PC-3 (cell line): ENCODE results near the gene IDH3G. TPM values are rescaled to one million over a fixed set of nuclear protein-coding genes. Genes with fewer than 3 reads are reported as not detected.

Source experiments
- ATAC-seq: fragments of 200-7000 bp; cut with Tn5 transposase; 2 replicates; pipeline ENCODE4 v1.9.1; 2020; ENCODE audit warnings: mild to moderate bottlenecking, moderate library complexity
- BruUV-seq: library from RNA; stranded (reverse); fragments of 400-500 nt; replicated peaks from 2 replicates; lab custom pipeline; 2021; lab: Mats Ljungman, UMichigan
- CTCF ChIA-PET: fragments of 300-600 bp; sonication (Branson Sonifier 250); formaldehyde crosslinking; loops from one replicate; lab custom pipeline; 2022; ENCODE audit warnings: antibody characterized with exemption; lab: Charles Lee
- POLR2A ChIA-PET: fragments of 300-600 bp; sonication (Branson Sonifier 250); formaldehyde crosslinking; loops from one replicate; lab custom pipeline; 2022; ENCODE audit warnings: antibody characterized with exemption; ENCODE audit not compliant: unreplicated experiment; lab: Charles Lee
- DNase-seq: peaks from one replicate; pipeline ENCODE4 v3.0.0-alpha.2; 2015
- H2AFZ ChIP-seq: fragments of 300-600 bp; sonication (generic); 2 replicates; pipeline ENCODE4 v1.6.0; 2016; ENCODE audit warnings: antibody characterized with exemption, low read length
- H3F3A ChIP-seq: fragments of 300-600 bp; sonication (generic); one replicate; pipeline ENCODE4 v1.6.0; 2017; ENCODE audit warnings: antibody characterized with exemption, low read length, control low read depth, mild to moderate bottlenecking; ENCODE audit not compliant: unreplicated experiment
- H3K27ac ChIP-seq: fragments of 300-600 bp; sonication (generic); 2 replicates; pipeline ENCODE4 v1.5.1; 2016; ENCODE audit warnings: mild to moderate bottlenecking, low read length
- H3K27me3 ChIP-seq: fragments of 300-600 bp; sonication (generic); 2 replicates; pipeline ENCODE4 v1.6.1; 2016; ENCODE audit warnings: low read length, mixed read lengths
- H3K36me3 ChIP-seq: fragments of 300-600 bp; sonication (generic); 2 replicates; pipeline ENCODE4 v1.6.1; 2016; ENCODE audit warnings: low read depth, mixed run types, low read length, mixed read lengths
- H3K4me1 ChIP-seq: fragments of 300-600 bp; sonication (generic); 2 replicates; pipeline ENCODE4 v1.5.1; 2016; ENCODE audit warnings: low read length; ENCODE audit not compliant: insufficient read depth
- H3K4me2 ChIP-seq: fragments of 300-600 bp; sonication (generic); 2 replicates; pipeline ENCODE4 v1.6.0; 2016; ENCODE audit warnings: low read length
- H3K4me3 ChIP-seq: fragments of 300-600 bp; sonication (generic); 2 replicates; pipeline ENCODE4 v1.5.1; 2016; ENCODE audit warnings: mild to moderate bottlenecking, low read length, mixed read lengths
- H3K79me2 ChIP-seq: fragments of 300-600 bp; sonication (generic); 2 replicates; pipeline ENCODE4 v1.6.1; 2017; ENCODE audit warnings: low read length, mixed read lengths
- H3K9ac ChIP-seq: fragments of 300-600 bp; sonication (generic); 2 replicates; pipeline ENCODE4 v1.6.0; 2016; ENCODE audit warnings: mild to moderate bottlenecking, low read length
- H3K9me2 ChIP-seq: fragments of 300-600 bp; sonication (generic); replicated peaks from 2 replicates; pipeline ENCODE4 v1.6.1; 2016; ENCODE audit warnings: mixed run types, low read length, mixed read lengths
- H3K9me3 ChIP-seq: fragments of 300-600 bp; sonication (generic); 2 replicates; pipeline ENCODE4 v1.6.1; 2016; ENCODE audit warnings: low read length, mixed read lengths
- H4K20me1 ChIP-seq: fragments of 300-600 bp; sonication (generic); 2 replicates; pipeline ENCODE4 v1.6.1; 2016; ENCODE audit warnings: low read length, mixed read lengths
- EZH2 ChIP-seq: fragments of 300-600 bp; sonication (generic); IDR thresholded peaks from one replicate; pipeline ENCODE4 v1.6.1; 2017; ENCODE audit warnings: antibody characterized with exemption, mild to moderate bottlenecking, low read length; ENCODE audit not compliant: unreplicated experiment
- EZH2phosphoT487 ChIP-seq: fragments of 300-600 bp; sonication (generic); IDR thresholded peaks from 2 replicates; pipeline ENCODE4 v1.6.1; 2018; ENCODE audit warnings: mild to moderate bottlenecking, antibody characterized with exemption, low read length, borderline replicate concordance
- intact Hi-C: fragments of 100-400 bp; cut with micrococcal nuclease; formaldehyde crosslinking; loops from 2 replicates; pipeline ENCODE4 v1.9.0; 2023
- total RNA-seq: library from RNA; depleted of rRNA; stranded (reverse); fragments of >200 nt; gene quantifications from 2 replicates; pipeline ENCODE4 v1.2.3, GENCODE V29; 2014
- TF ChIP-seq, protein P1 (sequence below): fragments of 300-600 bp; sonication (generic); conservative IDR thresholded peaks from 2 replicates; pipeline ENCODE4 v1.5.1; 2017; ENCODE audit warnings: antibody characterized with exemption, low read depth, mild to moderate bottlenecking, low read length

Gene IDH3G
- total RNA-seq, 1 experiment from 2014 or later: 104 TPM

DNA sequence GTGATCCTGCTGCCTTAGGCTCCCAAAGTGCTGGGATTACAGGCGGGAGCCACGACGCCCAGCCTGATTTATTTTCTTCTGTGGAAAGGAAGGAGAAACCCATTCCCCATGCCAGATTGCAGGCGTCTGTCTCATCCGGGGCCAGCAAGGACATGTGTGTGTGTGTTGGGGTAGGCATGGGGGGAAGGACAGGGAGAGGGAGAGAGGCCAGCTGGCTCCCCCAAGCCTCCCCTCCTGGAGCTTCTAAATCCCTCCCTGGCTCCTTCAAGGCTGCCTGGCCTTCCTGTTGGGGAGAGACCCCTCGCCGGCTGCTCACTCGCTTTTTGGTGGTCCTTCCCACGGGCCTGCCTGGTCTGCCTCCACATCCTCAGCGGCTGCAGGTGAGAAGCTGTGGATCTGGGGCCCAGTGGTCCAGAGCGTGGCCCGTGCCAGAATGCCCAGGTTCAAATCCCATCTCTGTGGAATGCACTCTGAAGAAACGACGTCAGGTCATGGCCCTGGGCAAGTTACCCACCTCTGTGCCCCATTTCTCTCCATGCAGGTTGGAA, 31.5 kb downstream of the IDH3G start:
- intact Hi-C loops: loop anchor here (5.0 kb wide), 1 partner anchor 165 kb away; the partner anchor contains the start of gene ARHGAP4
- Histone ChIP-seq H3K9me2 (no peaks in the 10 kb centered on the region), H3K9me3 (no peaks in the 10 kb centered on the region), H3K9ac (no peak overlapping the region), H3K4me1 (peaks cover 28% of the 10 kb centered on the region), H3K4me2 (no peak overlapping the region), H3F3A (no peaks in the 10 kb centered on the region), H2AFZ (no peak overlapping the region), H3K27me3 (no peaks in the 10 kb centered on the region), H4K20me1 (no peaks in the 10 kb centered on the region), H3K27ac (no peak overlapping the region), H3K4me3 (no peak overlapping the region), H3K36me3 (no peaks in the 10 kb centered on the region), H3K79me2 (peaks cover 25% of the 10 kb centered on the region)
- DNase-seq (no peak), ATAC-seq (no peak)
- ChIA-PET CTCF (no interaction called here), POLR2A (no interaction called here)
- TF ChIP-seq EZH2phosphoT487 (no peak), EZH2 (no peak)
- TF ChIP-seq, protein P1, sequence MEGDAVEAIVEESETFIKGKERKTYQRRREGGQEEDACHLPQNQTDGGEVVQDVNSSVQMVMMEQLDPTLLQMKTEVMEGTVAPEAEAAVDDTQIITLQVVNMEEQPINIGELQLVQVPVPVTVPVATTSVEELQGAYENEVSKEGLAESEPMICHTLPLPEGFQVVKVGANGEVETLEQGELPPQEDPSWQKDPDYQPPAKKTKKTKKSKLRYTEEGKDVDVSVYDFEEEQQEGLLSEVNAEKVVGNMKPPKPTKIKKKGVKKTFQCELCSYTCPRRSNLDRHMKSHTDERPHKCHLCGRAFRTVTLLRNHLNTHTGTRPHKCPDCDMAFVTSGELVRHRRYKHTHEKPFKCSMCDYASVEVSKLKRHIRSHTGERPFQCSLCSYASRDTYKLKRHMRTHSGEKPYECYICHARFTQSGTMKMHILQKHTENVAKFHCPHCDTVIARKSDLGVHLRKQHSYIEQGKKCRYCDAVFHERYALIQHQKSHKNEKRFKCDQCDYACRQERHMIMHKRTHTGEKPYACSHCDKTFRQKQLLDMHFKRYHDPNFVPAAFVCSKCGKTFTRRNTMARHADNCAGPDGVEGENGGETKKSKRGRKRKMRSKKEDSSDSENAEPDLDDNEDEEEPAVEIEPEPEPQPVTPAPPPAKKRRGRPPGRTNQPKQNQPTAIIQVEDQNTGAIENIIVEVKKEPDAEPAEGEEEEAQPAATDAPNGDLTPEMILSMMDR: no peak
- BruUV-seq: no TSS peak

DNA sequence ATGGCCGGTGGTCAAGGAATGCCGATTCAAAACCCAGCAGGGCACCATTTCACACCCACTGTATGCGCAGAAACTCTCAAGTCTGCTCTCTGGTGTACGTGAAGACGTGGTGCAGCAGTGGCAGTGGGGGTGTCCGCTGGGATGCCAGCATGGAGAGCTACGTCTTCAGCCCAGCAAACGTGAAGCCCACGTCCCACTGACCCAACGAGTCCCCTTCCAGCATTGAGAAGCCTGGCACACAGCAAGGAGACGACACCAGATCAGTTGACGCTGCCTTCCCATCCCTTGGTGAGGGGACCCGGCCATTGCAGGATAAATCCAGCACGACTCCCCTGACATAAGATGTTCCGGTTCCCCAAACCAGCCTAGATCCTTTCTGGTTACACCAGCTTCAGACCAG, 32.3 kb downstream of the IDH3G start:
- H2AFZ ChIP-seq: no peak overlapping the region
- H3F3A ChIP-seq: no peaks in the 10 kb centered on the region
- CTCF ChIA-PET: no interaction called here
- no peaks in the 10 kb centered on the region for H3K27me3 ChIP-seq
- peaks cover 26% of the 10 kb centered on the region for H3K4me1 ChIP-seq
- H3K9ac ChIP-seq: no peak overlapping the region
- H3K9me2 ChIP-seq: no peaks in the 10 kb centered on the region
- no TSS peak for BruUV-seq
- intact Hi-C loops: loop anchor here (5.0 kb wide), 1 partner anchor 165 kb away; the partner anchor contains the start of gene ARHGAP4
- no peak for DNase-seq
- H3K4me3 ChIP-seq: no peak overlapping the region
- no peak overlapping the region for H3K27ac ChIP-seq
- H4K20me1 ChIP-seq: no peaks in the 10 kb centered on the region
- peaks cover 22% of the 10 kb centered on the region for H3K79me2 ChIP-seq
- H3K36me3 ChIP-seq: no peaks in the 10 kb centered on the region
- TF ChIP-seq, protein P1: no peak
- TF ChIP-seq EZH2phosphoT487: no peak
- TF ChIP-seq EZH2: no peak
- no peak for ATAC-seq
- H3K9me3 ChIP-seq: no peaks in the 10 kb centered on the region
- POLR2A ChIA-PET: no interaction called here
- H3K4me2 ChIP-seq: no peak overlapping the region

DNA sequence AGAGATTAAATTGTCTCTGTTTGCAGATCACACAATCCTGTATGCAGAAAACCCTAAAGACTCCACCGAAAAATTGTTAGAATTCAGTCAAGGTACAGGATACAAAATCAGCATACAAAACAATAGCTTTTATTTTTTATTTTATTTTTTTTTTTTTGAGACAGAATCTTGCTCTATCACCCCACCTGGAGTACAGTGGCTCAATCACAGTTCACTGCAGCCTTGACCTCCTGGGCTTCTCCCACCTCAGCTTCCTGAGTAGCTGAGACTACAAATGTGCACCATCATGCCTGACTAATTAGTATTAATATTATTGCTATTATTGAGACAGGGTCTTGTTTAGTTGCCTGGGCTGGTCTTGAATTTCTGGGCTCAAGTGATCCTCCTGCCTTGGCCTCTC, 39.0 kb downstream of the IDH3G start:
- no peaks in the 10 kb centered on the region for H4K20me1 ChIP-seq
- no peaks in the 10 kb centered on the region for H3K9me3 ChIP-seq
- ATAC-seq (peak; percentile 38; the same call in 1 of the 2 replicates), DNase-seq (no peak)
- no peak overlapping the region for H3K4me3 ChIP-seq
- no peak overlapping the region for H3K4me2 ChIP-seq
- no peaks in the 10 kb centered on the region for H3F3A ChIP-seq
- no peaks in the 10 kb centered on the region; the same call in 1 of the 2 replicates for H3K36me3 ChIP-seq
- intact Hi-C loops: no loop called here
- ChIA-PET CTCF (interaction anchor here (0.7 to 1.0 kb wide), 2 partner anchors 11 to 173 kb away, joined by 4 to 7 read pairs; no protein-coding TSS in a partner anchor), POLR2A (no interaction called here)
- BruUV-seq: no TSS peak
- H3K9ac ChIP-seq: no peak overlapping the region
- H3K27ac ChIP-seq: no peak overlapping the region
- no peaks in the 10 kb centered on the region for H3K27me3 ChIP-seq
- no peaks in the 10 kb centered on the region for H3K4me1 ChIP-seq
- H3K9me2 ChIP-seq: no peaks in the 10 kb centered on the region
- no peak for TF ChIP-seq EZH2
- TF ChIP-seq EZH2phosphoT487: no peak
- TF ChIP-seq, protein P1: no peak; the same call in 1 of the 2 replicates
- H3K79me2 ChIP-seq: no peaks in the 10 kb centered on the region
- H2AFZ ChIP-seq: no peak overlapping the region
